ENCODE measurements around the gene XRCC5.

GRCh38 chr2:216155954-216156353 is 46.8 kb downstream of the XRCC5 start:
- TF ChIP-seq NBN (IDR thresholded peaks at IDR 0.05) (no peak), CTCF (IDR thresholded peaks at IDR 0.05 in 2 of 3, conservative IDR thresholded peaks at IDR 0.05 in 1 of 3; ENCODE audit: control insufficient read depth in 2 of 3, extremely low read depth in 1 of 3, insufficient read depth in 1 of 3, low read depth in 3 of 3, low read length in 3 of 3) (no peak), PML (IDR thresholded peaks at IDR 0.05; ENCODE audit: low read length) (no peak), PAX8 (IDR thresholded peaks at IDR 0.05) (no peak), MAX (IDR thresholded peaks at IDR 0.05; ENCODE audit: low read depth, low read length) (no peak), ZBTB33 (IDR thresholded peaks at IDR 0.05) (no peak), BMI1 (IDR thresholded peaks at IDR 0.05; ENCODE audit: borderline replicate concordance) (no peak), EGR1 (IDR thresholded peaks at IDR 0.05; ENCODE audit: borderline replicate concordance in 1 of 2, low read depth in 2 of 2, low read length in 2 of 2) (no peak), BRCA1 (IDR thresholded peaks at IDR 0.05; ENCODE audit: low read depth, low read length) (no peak)

Data from GM12878 (cell line).